Activated CD4-positive, alpha-beta T cell treated with anti-CD3 and anti-CD28 coated beads for 24 hours (primary cell): Measurements from ENCODE around the gene ENOX2.
"Not testable (repeated sequence)": the region's sequence is repeated elsewhere in the genome, so short reads cannot be mapped to it uniquely, and the experiment has no call there.

Experiments
- DNase-seq, 2 donors: peaks; one replicate each; pipeline ENCODE4 v3.0.0-alpha.2; 2020; ENCODE audit warnings: low read depth in 2 of 2

The ENOX2 gene

GRCh38 chrX:130756233-130756632 is 146.8 kb downstream of the ENOX2 start:
- no peak for DNase-seq

GRCh38 chrX:130754353-130754752 is 148.7 kb downstream of the ENOX2 start:
- DNase-seq, result no peak

GRCh38 chrX:130746709-130747342 is 156.2 kb downstream of the ENOX2 start:
- no peak for DNase-seq

GRCh38 chrX:130746077-130746476 is 156.9 kb downstream of the ENOX2 start:
- no peak for DNase-seq

DNA sequence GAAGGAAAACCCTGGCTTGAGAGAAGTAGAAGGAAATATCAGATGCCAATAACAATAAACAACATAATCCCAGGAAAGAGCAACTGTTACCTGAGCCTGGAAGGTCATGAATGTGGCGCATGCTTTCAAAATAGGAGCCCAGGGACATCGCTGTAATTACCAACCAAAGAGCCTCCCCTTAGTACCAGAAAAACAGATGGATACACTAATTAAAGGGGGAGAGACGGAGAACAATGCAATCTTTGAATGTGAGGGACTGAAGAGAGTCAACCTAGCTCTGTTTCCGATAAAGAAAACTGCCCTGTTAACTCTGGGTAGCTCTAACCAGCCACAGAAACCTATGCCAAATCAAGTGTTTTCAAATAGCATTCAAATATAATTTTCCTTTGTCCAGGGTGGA is 161.4 kb downstream of the ENOX2 start:
- no peak for DNase-seq

GRCh38 chrX:130741151-130741550 is 161.9 kb downstream of the ENOX2 start:
- DNase-seq, result no peak

- DNase-seq, result no peak
Measured at GRCh38 chrX:130738638-130739195, 164.3 kb downstream of the ENOX2 start.

GRCh38 chrX:130734713-130735112 is 168.3 kb downstream of the ENOX2 start:
- no peak for DNase-seq

- DNase-seq, result no peak
Measured at GRCh38 chrX:130728208-130728607, 174.8 kb downstream of the ENOX2 start.

DNA sequence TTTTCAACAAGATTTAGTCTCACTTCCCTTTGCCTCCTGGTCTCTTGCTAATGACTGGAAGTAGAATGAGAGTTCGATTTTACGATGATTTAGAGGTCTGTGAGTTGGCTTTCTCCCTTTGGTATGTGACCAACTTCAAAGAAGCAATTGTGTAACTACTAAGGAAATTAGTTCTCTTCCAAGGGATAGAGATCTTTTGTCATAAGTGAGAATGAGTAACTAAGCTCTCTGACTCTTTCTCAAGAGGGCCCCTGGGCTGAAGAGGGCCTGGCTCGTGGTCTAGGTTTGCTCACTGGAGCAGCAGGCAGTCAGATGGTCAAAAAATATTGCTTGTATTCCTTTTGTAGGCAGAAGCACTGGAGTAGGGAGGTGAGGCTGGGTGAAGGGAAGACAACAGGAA is 176.3 kb downstream of the ENOX2 start:
- DNase-seq, result no peak

- DNase-seq, result no peak
Measured at GRCh38 chrX:130725519-130725918, 177.5 kb downstream of the ENOX2 start.

DNA sequence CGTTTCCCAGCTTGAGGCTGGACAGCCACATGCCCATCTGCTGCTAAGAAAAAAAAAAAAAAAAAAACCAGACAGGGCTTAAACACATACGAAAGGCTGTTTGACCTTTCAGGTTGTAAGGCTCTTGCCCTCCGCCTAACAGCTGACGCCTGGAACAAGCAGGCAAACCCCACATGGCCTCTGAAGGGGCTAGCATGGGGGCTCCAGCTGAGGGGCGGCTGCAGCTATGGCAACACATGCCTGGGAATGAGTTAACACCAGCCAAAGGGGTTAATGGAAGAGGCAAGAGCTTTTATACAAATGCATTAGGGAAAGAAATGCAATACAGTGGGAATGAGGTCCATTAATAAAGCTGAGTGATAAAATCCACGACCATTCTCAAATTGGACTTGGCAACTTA is 183.6 kb downstream of the ENOX2 start:
- no peak for DNase-seq

DNA sequence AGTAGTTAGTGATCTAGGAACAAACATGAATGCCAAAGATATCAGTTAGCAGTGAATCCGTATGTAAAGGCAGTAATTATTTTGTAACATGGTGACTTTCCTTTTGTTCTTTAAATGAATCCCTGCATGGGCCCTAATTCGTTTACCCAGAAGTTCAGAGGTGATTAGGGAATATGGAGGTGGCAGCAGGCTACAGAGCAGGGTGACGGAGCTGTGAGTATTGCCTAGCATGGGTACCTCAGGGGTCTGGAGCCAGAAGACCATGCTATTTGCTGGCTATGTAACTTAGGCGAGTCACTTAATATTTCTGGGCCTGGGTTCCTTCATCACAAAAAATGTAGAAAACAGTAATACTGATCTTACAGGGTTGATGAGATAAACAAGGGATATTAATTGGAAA is 184.9 kb downstream of the ENOX2 start:
- no peak for DNase-seq

GRCh38 chrX:130716781-130717413 is 186.1 kb downstream of the ENOX2 start:
- DNase-seq, result no peak

DNA sequence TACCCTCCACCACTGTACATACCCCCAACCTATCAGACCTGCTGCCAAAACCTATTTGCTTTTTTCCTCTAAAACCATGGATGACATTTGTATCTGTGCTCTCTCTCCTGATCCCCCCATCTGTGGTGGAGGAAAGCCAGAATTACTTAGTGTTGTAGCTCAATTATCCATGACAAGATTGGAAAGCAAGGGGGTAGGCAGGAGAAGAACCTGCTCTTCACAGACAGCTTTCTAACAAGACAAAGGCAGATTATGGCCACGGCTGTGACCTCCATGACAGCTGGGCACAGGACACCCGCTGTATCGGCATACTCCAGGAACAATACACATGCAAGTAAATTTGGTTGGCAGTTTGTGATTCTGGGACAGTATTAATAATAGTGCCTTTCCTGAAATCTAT is 186.7 kb downstream of the ENOX2 start:
- DNase-seq, result no peak

- no peak for DNase-seq
Measured at GRCh38 chrX:130715299-130715698, 187.7 kb downstream of the ENOX2 start.

GRCh38 chrX:130714665-130715064 is 188.3 kb downstream of the ENOX2 start:
- DNase-seq, result no peak

- DNase-seq, result no peak
Measured at GRCh38 chrX:130714135-130714534, 188.9 kb downstream of the ENOX2 start.

- DNase-seq, result not testable (repeated sequence)
Measured at GRCh38 chrX:130709178-130709577, 193.8 kb downstream of the ENOX2 start.

DNA sequence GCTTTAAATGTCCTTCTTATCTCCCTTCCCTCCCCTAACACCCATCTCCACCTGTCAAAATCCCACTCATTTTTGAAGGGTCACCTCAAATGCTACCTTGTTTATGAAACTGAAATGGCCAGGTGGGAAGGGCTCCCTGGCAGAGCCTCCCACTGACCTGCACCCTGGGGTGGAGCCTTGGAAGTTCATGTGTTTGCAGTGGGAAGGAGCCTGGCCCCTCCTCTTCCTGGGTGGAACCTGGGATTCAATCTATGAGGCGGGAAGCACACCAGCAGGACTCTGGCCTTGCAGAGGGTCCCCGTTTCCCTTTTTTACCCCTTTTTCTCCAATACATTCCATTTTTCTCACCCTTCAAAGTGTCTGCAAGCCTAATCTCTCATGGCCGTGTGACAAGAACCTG is 197.4 kb downstream of the ENOX2 start:
- no peak for DNase-seq

GRCh38 chrX:130704053-130705038 is 198.7 kb downstream of the ENOX2 start:
- DNase-seq, result no peak
